ENCODE data around the gene MZT1.
"Not testable (repeated sequence)": the region's sequence is repeated elsewhere in the genome, so short reads cannot be mapped to it uniquely, and the experiment has no call there.

Gene MZT1

DNA sequence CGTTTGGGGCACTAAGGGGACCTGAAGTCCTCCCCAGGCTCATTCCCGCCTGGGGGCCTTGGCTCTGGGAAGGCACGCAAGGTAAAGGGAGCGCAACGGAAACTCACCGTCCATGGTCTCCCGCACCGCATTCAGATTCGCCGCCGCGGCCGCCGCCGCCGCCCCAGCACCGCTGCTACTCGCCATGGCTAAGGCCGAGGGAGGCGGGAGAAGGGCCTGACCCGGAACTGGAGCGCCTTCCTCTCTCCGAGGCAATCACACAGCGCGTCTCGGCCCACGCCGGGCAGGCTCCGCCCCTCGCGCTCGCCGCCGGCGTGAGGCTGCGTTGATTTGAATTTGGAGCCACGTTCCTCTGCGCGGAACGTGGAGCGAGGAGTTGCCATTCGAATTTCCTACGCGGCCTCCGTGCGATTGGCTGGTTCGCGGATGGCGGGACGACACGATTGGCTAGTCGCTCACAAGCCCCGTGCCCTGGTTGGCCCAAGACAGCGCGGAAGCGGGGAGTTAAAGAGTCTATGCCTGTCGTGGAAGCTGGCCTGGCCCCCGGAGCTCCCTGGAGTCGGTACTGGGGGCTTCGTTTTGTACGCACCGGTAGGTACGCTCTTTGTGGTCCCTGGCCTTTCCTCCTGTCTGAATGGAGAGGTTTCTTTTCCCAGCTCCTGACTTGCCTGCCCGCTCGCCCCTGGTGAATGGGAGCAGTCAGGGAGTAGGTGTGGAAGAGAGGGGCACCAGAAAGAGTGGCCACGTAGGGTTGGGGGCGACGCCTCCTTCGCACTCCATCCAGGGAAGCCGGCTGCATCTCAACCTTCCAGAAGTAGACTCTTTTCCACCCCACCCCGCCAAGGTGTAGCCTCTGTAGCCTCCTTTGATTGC is at the start of gene MZT1, which contains the start of gene BORA:
Gene MZT1, minus strand, starts transcription at position 213 of the 873 bp plus-strand sequence. Its CDS starts 27 bp downstream, at position 186.
Gene BORA, plus strand, starts transcription at position 507 of the 873 bp plus-strand sequence. CDS start 1,018 bp downstream, outside the sequence.
- DNase-seq: peak; percentile 87

- DNase-seq: no peak
Measured at GRCh38 chr13:72774019-72774418, 46.6 kb upstream of the MZT1 start.

DNA sequence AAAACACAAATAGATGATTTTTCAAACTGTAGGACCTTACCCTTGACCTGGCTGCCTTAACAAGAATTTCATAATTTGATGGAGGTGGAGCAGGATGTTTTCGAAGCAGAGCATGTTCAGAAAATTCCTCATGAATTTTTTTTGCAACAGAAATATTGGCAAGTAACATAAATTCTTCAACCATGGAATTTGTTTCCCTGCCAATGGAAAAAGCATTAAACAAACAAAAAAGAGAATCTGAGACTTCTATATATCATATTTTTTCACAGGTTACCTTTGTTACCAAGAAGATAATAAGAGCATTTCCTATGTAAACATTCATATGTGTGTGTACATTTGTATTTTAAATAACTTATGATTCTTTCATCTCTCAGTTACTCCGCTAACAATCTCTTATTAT is 36.0 kb upstream of the MZT1 start:
- no peak for DNase-seq

DNA sequence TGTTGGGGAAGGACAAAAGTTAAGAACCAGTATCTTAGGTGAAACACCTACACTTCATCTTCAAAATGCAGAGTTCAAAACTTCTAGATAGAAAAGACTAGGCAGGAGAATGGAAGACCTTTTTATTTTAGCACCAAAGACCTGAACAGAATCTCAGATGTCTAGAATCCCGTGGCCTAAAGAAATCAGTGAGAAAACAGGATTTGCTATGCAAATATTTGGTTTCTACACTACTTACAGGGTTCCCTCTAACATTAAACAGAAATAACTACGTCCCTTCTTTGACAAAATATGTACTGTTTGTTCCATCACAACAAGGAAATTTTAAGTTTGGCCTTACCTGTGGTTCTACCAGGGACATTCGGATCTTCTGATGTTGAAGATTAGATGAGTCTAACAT is 32.8 kb upstream of the MZT1 start:
- DNase-seq: no peak

- no peak for DNase-seq
Measured at GRCh38 chr13:72757792-72758535, 30.5 kb upstream of the MZT1 start.

DNA sequence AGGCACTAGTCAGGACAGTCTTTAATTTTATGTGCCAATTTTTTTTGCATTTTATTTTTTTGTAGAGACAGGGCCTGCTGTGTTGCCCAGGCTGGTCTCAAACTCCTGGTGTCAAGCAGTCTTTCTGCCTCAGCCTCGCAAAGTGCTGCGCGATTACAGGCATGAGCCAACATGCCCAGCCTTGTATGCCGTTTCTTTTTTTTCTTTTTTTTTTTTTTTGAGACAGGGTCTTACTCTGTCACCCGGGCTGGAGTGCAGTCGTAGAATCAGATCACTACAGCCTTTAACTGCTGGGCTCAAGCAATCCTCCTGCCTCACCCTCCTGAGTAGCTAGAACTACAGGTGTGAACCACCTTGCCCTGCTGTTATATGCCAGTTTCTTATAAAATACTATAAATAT is 26.7 kb upstream of the MZT1 start:
- DNase-seq: no peak

- no peak for DNase-seq
Measured at GRCh38 chr13:72751220-72751619, 23.8 kb upstream of the MZT1 start.

DNA sequence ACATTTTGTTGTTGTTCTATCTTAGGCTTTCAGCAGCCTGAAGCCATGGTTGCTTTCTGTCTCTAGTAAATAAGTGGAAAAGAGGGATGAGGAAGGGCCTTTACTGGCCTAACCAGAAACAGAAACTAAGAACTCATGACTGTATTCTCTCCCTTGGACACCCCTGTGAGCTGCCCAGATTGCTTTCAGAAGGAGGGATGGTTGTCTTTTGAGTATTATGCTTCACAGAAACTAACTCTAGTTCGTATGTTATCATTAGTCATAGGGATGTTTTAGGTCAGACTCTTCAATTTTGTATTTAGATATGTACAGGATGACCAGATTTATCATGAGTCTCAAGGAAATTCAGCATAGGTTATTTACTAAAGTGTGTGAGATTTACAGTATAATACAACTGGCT is 17.8 kb upstream of the MZT1 start:
- no peak for DNase-seq

GRCh38 chr13:72740015-72740414 is 12.6 kb upstream of the MZT1 start:
- DNase-seq: no peak

GRCh38 chr13:72737033-72737432 is 9.6 kb upstream of the MZT1 start:
- DNase-seq: no peak

DNA sequence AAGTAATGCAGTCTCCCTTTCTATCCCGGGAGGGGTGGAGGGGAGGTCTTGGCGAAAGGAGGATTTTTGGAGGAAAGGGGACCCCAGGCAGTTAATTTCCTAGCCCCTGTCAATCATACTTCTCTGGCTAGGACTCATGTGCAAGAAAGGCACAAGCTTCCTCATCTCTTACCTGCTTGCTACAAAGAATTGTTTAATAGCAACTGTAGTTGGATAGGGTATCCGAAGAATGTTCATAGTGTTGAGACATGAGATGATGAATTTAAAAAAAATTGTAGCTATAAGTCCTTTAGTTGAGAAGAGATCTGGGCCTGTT is 819 bp upstream of the MZT1 start:
- DNase-seq: no peak

GRCh38 chr13:72726726-72727416 is 558 bp downstream of the MZT1 start:
- DNase-seq: peak; percentile 9

DNA sequence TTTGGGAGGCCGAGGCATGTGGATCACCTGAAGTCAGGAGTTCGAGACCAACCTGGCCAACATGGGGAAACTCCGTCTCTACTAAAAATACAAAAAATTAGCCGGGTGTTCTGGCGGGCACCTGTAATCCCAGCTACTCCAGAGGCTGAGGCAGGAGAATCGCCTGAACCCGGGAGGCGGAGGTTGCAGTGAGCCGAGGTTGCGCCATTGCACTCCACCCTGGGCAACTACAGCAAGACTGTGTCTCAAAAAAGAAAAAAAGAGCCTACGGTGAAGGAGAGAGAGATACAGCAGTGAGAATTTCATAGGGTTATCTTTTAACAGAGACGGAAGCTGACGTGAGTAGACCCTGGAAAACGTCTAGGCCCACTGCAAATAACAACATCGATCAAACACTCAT is 1.2 kb downstream of the MZT1 start:
- not testable (repeated sequence) for DNase-seq

DNA sequence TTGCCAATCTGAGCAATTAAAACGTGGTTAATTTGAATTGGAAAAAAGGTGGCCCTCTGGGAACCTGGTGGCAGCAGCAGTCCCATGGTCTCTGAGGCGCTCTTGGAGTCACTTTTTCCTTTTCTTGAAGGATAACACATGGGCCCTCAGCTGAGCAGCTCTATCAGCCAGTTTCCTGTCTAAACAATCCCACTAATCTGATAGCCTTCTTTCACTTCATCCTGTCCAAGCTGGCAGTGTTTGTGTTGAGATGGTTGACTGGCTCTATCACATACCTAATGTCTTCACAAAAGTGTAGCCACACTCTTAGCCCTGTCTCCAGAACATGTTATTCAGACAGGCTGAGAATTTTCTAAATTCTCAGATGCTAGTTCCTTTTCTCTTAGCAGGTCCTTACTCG is 10.7 kb downstream of the MZT1 start:
- DNase-seq: no peak

GRCh38 chr13:72700509-72700908 is 26.9 kb downstream of the MZT1 start:
- no peak for DNase-seq

DNA sequence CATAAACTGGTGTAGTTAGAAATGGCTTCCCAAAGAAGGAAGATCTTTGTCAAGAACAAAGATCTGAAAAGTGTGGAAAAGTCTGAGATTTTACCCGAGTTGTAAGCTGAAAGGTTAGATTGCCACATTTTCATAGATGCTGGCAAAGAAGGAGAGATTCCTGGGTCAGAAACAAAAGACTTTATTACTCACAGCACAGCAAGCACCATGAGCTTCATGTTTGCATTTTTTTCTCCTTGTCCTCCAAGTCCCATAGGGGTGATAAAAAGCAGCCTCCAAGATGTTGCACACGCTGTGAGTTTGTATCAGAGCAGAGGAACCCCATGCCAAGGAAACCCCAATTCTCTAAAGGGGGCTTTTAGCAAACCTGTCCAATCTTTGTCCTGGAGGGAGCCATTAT is 29.3 kb downstream of the MZT1 start:
- no peak for DNase-seq

- DNase-seq: no peak
Measured at GRCh38 chr13:72696579-72696978, 30.9 kb downstream of the MZT1 start.

DNA sequence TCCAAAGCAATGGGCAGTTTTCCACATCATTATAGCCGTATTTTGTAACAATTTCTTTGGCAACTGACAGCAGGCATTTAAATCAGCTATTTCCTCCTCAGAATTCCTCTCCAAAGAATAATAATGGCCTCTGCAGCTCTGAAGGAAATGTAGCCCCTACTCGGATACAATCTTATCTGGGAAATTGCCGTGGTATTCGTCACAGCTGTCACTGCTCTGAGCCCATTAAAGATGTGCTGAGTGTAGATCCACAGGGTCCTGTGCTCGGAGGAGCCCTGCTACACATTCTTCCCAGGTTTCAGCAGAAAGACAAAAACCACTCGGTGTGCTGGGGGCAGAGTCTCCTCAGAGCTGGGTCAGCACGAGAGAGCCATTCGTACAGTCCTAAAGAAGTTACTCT is 33.1 kb downstream of the MZT1 start:
- no peak for DNase-seq

- DNase-seq: no peak
Measured at GRCh38 chr13:72693832-72694231, 33.6 kb downstream of the MZT1 start.

DNA sequence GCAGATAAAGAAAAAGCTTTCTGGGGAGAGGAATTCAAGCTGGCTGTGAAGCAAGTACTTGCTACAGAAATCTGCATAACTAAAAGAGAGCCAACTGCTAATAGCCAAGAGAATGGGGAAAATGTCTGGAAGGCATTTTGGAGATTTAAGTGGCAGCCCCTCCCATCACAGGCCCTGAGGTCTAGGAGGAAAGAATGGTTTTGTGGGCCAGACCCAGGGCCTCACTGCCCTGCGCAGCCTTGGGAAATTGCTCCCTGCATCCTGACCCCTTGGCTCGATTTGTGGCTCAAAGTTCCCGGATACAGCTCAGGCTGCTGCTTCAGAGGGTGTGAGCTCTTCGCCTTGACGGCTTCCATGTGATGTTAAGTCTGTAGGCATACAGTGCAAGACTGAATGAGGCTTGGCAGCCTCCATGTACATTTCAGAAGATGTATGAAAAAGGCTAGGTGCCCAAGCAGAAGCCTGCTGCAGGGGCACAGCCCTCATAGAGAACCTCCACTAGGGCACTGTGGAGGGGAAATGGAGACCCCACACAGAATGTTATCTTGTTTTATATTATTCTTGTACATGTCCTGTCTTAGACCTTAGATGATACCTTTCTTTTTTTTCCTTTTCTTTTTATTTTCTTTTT is 34.4 kb downstream of the MZT1 start:
- no peak for DNase-seq

DNA sequence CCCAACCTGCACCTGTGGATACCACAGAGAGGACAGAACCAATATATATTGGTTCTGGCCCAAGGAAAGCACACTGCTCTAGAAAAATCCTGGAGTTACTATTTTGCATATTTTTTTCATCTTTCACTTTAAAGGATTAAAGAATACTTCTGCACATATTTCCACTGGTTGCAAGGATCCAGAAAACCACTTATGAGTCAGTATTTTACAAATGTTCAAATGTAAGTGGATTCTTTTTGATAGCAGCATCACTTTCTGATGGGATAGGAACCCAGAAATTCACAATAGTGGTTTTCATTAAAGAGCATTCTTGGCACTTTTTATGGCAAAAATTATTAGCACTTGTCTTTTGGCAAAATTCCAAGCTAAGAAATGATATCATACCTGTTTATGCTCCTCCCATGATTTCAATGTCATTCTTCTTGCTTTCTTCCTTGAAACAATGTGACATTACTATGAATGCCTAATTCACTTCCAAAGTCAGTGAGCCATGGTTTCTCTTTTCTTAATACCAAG is 38.2 kb downstream of the MZT1 start:
- DNase-seq: no peak

- no peak for DNase-seq
Measured at GRCh38 chr13:72686766-72687165, 40.7 kb downstream of the MZT1 start.

DNA sequence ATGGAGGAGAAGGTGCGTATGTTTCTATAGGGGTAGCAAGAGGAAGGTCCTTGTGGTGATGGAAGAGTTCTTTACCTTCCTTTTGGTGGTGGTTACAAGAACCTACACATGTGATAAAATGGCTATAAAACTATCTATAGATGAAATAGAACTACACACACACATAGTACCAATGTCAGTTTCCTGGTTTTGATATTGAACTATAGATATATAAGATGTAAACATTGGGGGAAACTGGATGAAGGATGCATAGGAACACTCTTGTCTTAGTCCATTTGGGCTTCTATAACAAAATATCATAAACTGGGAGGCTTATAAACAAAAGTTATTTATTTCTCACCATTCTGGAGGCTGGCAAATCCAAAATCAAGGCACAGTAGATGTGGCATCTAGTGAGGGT is 47.1 kb downstream of the MZT1 start:
- DNase-seq: no peak

All from SHP77 treated with DMSO at 0.1 percent for 48 hours (cell line).